HFF-Myc (cell line): Measurements from ENCODE around the gene FAM114A1.

Experiments
- DNase-seq: peaks from one replicate; pipeline ENCODE4 v3.0.0-alpha.2; 2011; ENCODE audit warnings: low read depth; ENCODE audit errors: extremely low read depth
- H3K4me3 ChIP-seq: replicated peaks from 2 replicates; pipeline ENCODE4 v1.5.1; 2011; ENCODE audit warnings: low read depth, mild to moderate bottlenecking, control low read depth, low read length
- CTCF ChIP-seq: IDR thresholded peaks from 2 replicates; pipeline ENCODE4 v1.5.1; 2012; ENCODE audit warnings: mild to moderate bottlenecking, low read depth, low read length, control low read depth; ENCODE audit errors: missing control alignments

The FAM114A1 gene

GRCh38 chr4:38876636-38877035 is 9.0 kb downstream of the FAM114A1 start:
- DNase-seq: no peak
- no peak for TF ChIP-seq CTCF
- no peak overlapping the region for H3K4me3 ChIP-seq

GRCh38 chr4:38884254-38884653 is 16.6 kb downstream of the FAM114A1 start:
- TF ChIP-seq CTCF: no peak
- no peak overlapping the region for H3K4me3 ChIP-seq
- no peak for DNase-seq

- no peak overlapping the region for H3K4me3 ChIP-seq
- DNase-seq: no peak
- TF ChIP-seq CTCF: no peak
Observed at GRCh38 chr4:38889143-38889542, 21.5 kb downstream of the FAM114A1 start.

GRCh38 chr4:38891051-38891983 is 23.7 kb downstream of the FAM114A1 start:
- H3K4me3 ChIP-seq: no peak overlapping the region
- DNase-seq: no peak
- no peak for TF ChIP-seq CTCF

GRCh38 chr4:38894322-38894982 is 26.8 kb downstream of the FAM114A1 start:
- no peak for DNase-seq
- H3K4me3 ChIP-seq: no peak overlapping the region
- no peak for TF ChIP-seq CTCF

- DNase-seq: no peak
- no peak overlapping the region for H3K4me3 ChIP-seq
Observed at GRCh38 chr4:38896940-38897339, 29.3 kb downstream of the FAM114A1 start.

More at GRCh38 chr4:38896940-38897339, 29.3 kb downstream of the FAM114A1 start:
- no peak for TF ChIP-seq CTCF
